ENCODE measurements around the gene PCDHGA5.
"Not testable (repeated sequence)": the region's sequence is repeated elsewhere in the genome, so short reads cannot be mapped to it uniquely, and the experiment has no call there.

Gene PCDHGA5

GRCh38 chr5:141411575-141411974 lies 47.6 kb downstream of the PCDHGA5 start:
- no peak for TF ChIP-seq CTCF (IDR thresholded peaks at IDR 0.05; ENCODE audit: extremely low read depth, insufficient read depth, missing control alignments)
- in situ Hi-C loops (cut with MboI; ENCODE audit: low pct_unique_long_range_greater_than_20kb, low sequenced_read_pairs, unreplicated experiment), result no loop called here
- no peak for DNase-seq (ENCODE audit: low spot score)

- in situ Hi-C loops (cut with MboI; ENCODE audit: low pct_unique_long_range_greater_than_20kb, low sequenced_read_pairs, unreplicated experiment), result no loop called here
- peak; percentile 86 for DNase-seq (ENCODE audit: low spot score)
- peak; percentile 80 for TF ChIP-seq CTCF (IDR thresholded peaks at IDR 0.05; ENCODE audit: extremely low read depth, insufficient read depth, missing control alignments)
Observed at GRCh38 chr5:141412854-141413539, 49.0 kb downstream of the PCDHGA5 start, which contains the start of gene PCDHGA10. Gene PCDHGA10 (plus strand): TSS chr5:141412987. CDS start chr5:141413176, 189 bp downstream.

GRCh38 chr5:141413540-141414069 lies 49.6 kb downstream of the PCDHGA5 start:
- DNase-seq (ENCODE audit: low spot score), result no peak
- in situ Hi-C loops (cut with MboI; ENCODE audit: low pct_unique_long_range_greater_than_20kb, low sequenced_read_pairs, unreplicated experiment), result no loop called here
- TF ChIP-seq CTCF (IDR thresholded peaks at IDR 0.05; ENCODE audit: extremely low read depth, insufficient read depth, missing control alignments), result no peak

- in situ Hi-C loops (cut with MboI; ENCODE audit: low pct_unique_long_range_greater_than_20kb, low sequenced_read_pairs, unreplicated experiment), result loop anchor here (5.0 kb wide), 1 partner anchor 148 kb away; no protein-coding TSS in a partner anchor
- DNase-seq (ENCODE audit: low spot score), result not testable (repeated sequence)
Observed at GRCh38 chr5:141414548-141415274, 50.7 kb downstream of the PCDHGA5 start.

GRCh38 chr5:141415275-141415618 lies 51.3 kb downstream of the PCDHGA5 start:
- in situ Hi-C loops (cut with MboI; ENCODE audit: low pct_unique_long_range_greater_than_20kb, low sequenced_read_pairs, unreplicated experiment), result loop anchor here (5.0 kb wide), 1 partner anchor 147 kb away; no protein-coding TSS in a partner anchor
- not testable (repeated sequence) for DNase-seq (ENCODE audit: low spot score)

All from GM13977 (cell line).